LNCaP clone FGC (cell line): ENCODE data around the gene TMEM117.

Source experiments
- DNase-seq: peaks from one replicate; pipeline ENCODE4 v3.0.0-alpha.2; 2011; ENCODE audit warnings: low read depth
- H3K4me3 ChIP-seq: 2 replicates; pipeline ENCODE4 v1.5.1; 2011; ENCODE audit warnings: mild to moderate bottlenecking, low read depth, low read length, control low read depth
- CTCF ChIP-seq: IDR thresholded peaks from 2 replicates; pipeline ENCODE4 v1.5.1; 2012; ENCODE audit warnings: mild to moderate bottlenecking; ENCODE audit not compliant: control insufficient read depth, insufficient read depth; ENCODE audit errors: extremely low read depth

TMEM117 gene

GRCh38 chr12:44436756-44437155 is 600.9 kb downstream of the TMEM117 start:
- TF ChIP-seq CTCF = no peak
- H3K4me3 ChIP-seq = no peak overlapping the region
- no peak for DNase-seq
